H9 (cell line): ENCODE data around the gene PTPRN2. TPM values are rescaled to one million over a fixed set of nuclear protein-coding genes. Genes with fewer than 3 reads are reported as not detected.

Experiments used
- DNase-seq: peaks from one replicate; pipeline ENCODE4 v3.0.0-alpha.2; 2017
- H2AFZ ChIP-seq: one replicate; pipeline ENCODE4 v1.6.1; 2013; ENCODE audit warnings: mild to moderate bottlenecking, low read length, control low read depth, moderate library complexity
- H2AK5ac ChIP-seq: 2 replicates; pipeline ENCODE4 v1.6.1; 2013; ENCODE audit warnings: low read length, control low read depth, mixed read lengths; ENCODE audit not compliant: insufficient read length
- H2BK120ac ChIP-seq: one replicate; pipeline ENCODE4 v1.6.1; 2013; ENCODE audit warnings: low read depth, mild to moderate bottlenecking, low read length, control low read depth, inconsistent platforms; ENCODE audit not compliant: poor library complexity, severe bottlenecking
- H2BK12ac ChIP-seq: 2 replicates; pipeline ENCODE4 v1.6.1; 2013; ENCODE audit warnings: low read length, control low read depth, mixed read lengths, low read depth; ENCODE audit not compliant: insufficient read length
- H2BK15ac ChIP-seq: 2 replicates; pipeline ENCODE4 v1.6.1; 2013; ENCODE audit warnings: low read depth, low read length, control low read depth
- H2BK20ac ChIP-seq: one replicate; pipeline ENCODE4 v1.6.1; 2013; ENCODE audit warnings: low read depth, mild to moderate bottlenecking, low read length, control low read depth, inconsistent platforms; ENCODE audit not compliant: poor library complexity, severe bottlenecking
- H2BK5ac ChIP-seq: 2 replicates; pipeline ENCODE4 v1.6.1; 2013; ENCODE audit warnings: low read length, control low read depth, mixed read lengths; ENCODE audit not compliant: insufficient read length
- H3K14ac ChIP-seq: 2 replicates; pipeline ENCODE4 v1.6.1; 2013; ENCODE audit warnings: low read length, control low read depth; ENCODE audit not compliant: insufficient read depth
- H3K18ac ChIP-seq: 2 replicates; pipeline ENCODE4 v1.6.1; 2013; ENCODE audit warnings: low read depth, mild to moderate bottlenecking, mixed read lengths, low read length, control low read depth; ENCODE audit not compliant: insufficient read length
- H3K23ac ChIP-seq: 2 replicates; pipeline ENCODE4 v1.6.1; 2013; ENCODE audit warnings: low read length, control low read depth, mixed read lengths, low read depth; ENCODE audit not compliant: insufficient read length
- H3K23me2 ChIP-seq: 2 replicates; pipeline ENCODE4 v1.6.1; 2013; ENCODE audit warnings: low read depth, mild to moderate bottlenecking, mixed read lengths, low read length, control low read depth; ENCODE audit not compliant: insufficient read length, poor library complexity, severe bottlenecking
- H3K27ac ChIP-seq: 2 replicates; pipeline ENCODE4 v1.5.1; 2013; ENCODE audit warnings: low read length, control low read depth, mixed read lengths, low read depth; ENCODE audit not compliant: insufficient read length
- H3K27me3 ChIP-seq: 2 replicates; pipeline ENCODE4 v1.6.1; 2013; ENCODE audit warnings: low read length, control low read depth, inconsistent platforms; ENCODE audit not compliant: insufficient read depth
- H3K4ac ChIP-seq: 2 replicates; pipeline ENCODE4 v1.6.1; 2013; ENCODE audit warnings: low read depth, mild to moderate bottlenecking, control low read depth, inconsistent platforms, low read length, moderate library complexity
- H3K4me1 ChIP-seq: 2 replicates; pipeline ENCODE4 v1.6.1; 2013; ENCODE audit warnings: low read length, control low read depth, inconsistent platforms; ENCODE audit not compliant: insufficient read depth
- H3K4me2 ChIP-seq: 2 replicates; pipeline ENCODE4 v1.6.1; 2013; ENCODE audit warnings: low read length, control low read depth, mixed read lengths; ENCODE audit not compliant: insufficient read length, insufficient read depth
- H3K56ac ChIP-seq: 2 replicates; pipeline ENCODE4 v1.6.1; 2013; ENCODE audit warnings: low read depth, mild to moderate bottlenecking, mixed read lengths, low read length, control low read depth; ENCODE audit not compliant: insufficient read length
- H3K79me1 ChIP-seq: 2 replicates; pipeline ENCODE4 v1.6.1; 2013; ENCODE audit warnings: low read depth, mild to moderate bottlenecking, moderate library complexity, low read length, control low read depth, inconsistent platforms; ENCODE audit not compliant: insufficient read depth, poor library complexity, severe bottlenecking
- H3K79me2 ChIP-seq: 2 replicates; pipeline ENCODE4 v1.6.1; 2013; ENCODE audit warnings: low read length, control low read depth, inconsistent platforms; ENCODE audit not compliant: insufficient read depth
- H3K9ac ChIP-seq: 2 replicates; pipeline ENCODE4 v1.6.1; 2013; ENCODE audit warnings: low read length, control low read depth, mixed read lengths; ENCODE audit not compliant: insufficient read length; ENCODE audit errors: extremely low read depth
- H3K9me3 ChIP-seq: one replicate; pipeline ENCODE4 v1.6.1; 2013; ENCODE audit warnings: low read depth, low read length, inconsistent platforms; ENCODE audit not compliant: control insufficient read depth
- H3T11ph ChIP-seq: one replicate; pipeline ENCODE4 v1.6.1; 2013; ENCODE audit warnings: mild to moderate bottlenecking, low read length, control low read depth, inconsistent platforms
- H4K20me1 ChIP-seq: one replicate; pipeline ENCODE4 v1.6.1; 2013; ENCODE audit not compliant: control insufficient read depth, insufficient read length, insufficient read depth
- H4K5ac ChIP-seq: 2 replicates; pipeline ENCODE4 v1.6.1; 2013; ENCODE audit warnings: low read depth, mild to moderate bottlenecking, mixed read lengths, low read length, control low read depth; ENCODE audit not compliant: insufficient read length
- H4K8ac ChIP-seq: replicated peaks from 2 replicates; pipeline ENCODE4 v1.6.1; 2013; ENCODE audit warnings: low read length, control low read depth, mixed read lengths, low read depth; ENCODE audit not compliant: insufficient read length
- H4K91ac ChIP-seq: 2 replicates; pipeline ENCODE4 v1.6.1; 2013; ENCODE audit warnings: low read depth, mild to moderate bottlenecking, moderate library complexity, mixed read lengths, low read length, control low read depth; ENCODE audit not compliant: insufficient read length
- H3K27ac Mint-ChIP-seq, 3 experiments: 2 replicates in 2 of 3; 3 replicates in 1 of 3; pipeline ENCODE4 v1.8.0; 2020 to 2021; ENCODE audit warnings: mixed read lengths in 3 of 3, mild to moderate bottlenecking in 1 of 3, moderate library complexity in 1 of 3
- H3K27me3 Mint-ChIP-seq: 2 replicates; pipeline ENCODE4 v1.8.0; 2021; ENCODE audit warnings: low read depth, mild to moderate bottlenecking, moderate library complexity, mixed read lengths
- H3K36me3 Mint-ChIP-seq, 3 experiments: 2 replicates in 2 of 3; 3 replicates in 1 of 3; pipeline ENCODE4 v1.8.0; 2020 to 2021; ENCODE audit warnings: low read depth in 3 of 3, mixed read lengths in 3 of 3; ENCODE audit not compliant: insufficient read depth in 1 of 3
- H3K4me1 Mint-ChIP-seq, 2 experiments: 2 replicates each; pipeline ENCODE4 v1.8.0; 2020; ENCODE audit warnings: mixed read lengths in 2 of 2
- H3K4me3 Mint-ChIP-seq, 2 experiments: 2 replicates in 1 of 2; 3 replicates in 1 of 2; pipeline ENCODE4 v1.8.0; 2020 to 2021; ENCODE audit warnings: mild to moderate bottlenecking in 2 of 2, mixed read lengths in 2 of 2, moderate library complexity in 1 of 2
- H3K9me3 Mint-ChIP-seq, 2 experiments: 2 replicates in 1 of 2; 3 replicates in 1 of 2; pipeline ENCODE4 v1.8.0; 2020; ENCODE audit warnings: mild to moderate bottlenecking in 2 of 2, mixed read lengths in 2 of 2, moderate library complexity in 1 of 2
- WGBS: extraction: QIAGEN DNeasy Blood & Tissue Kit; methylation state at CpG from one replicate; pipeline ENCODE4 v1.1.7; 2013; ENCODE audit warnings: missing lambda C conversion rate, low lambda C conversion rate, mixed read lengths; ENCODE audit not compliant: insufficient read length; ENCODE audit errors: extremely low coverage; 5-methylcytosine and 5-hydroxymethylcytosine counted together
- total RNA-seq: library from RNA; stranded (reverse); gene quantifications from 2 replicates; pipeline ENCODE4 v1.2.1, GENCODE V29; 2021
- TF ChIP-seq, protein P1 (sequence below): fragments of 200-600 bp; sonication (generic); conservative IDR thresholded peaks from 3 replicates; pipeline ENCODE4 v1.8.0; 2021; ENCODE audit warnings: antibody characterized with exemption, mild to moderate bottlenecking

PTPRN2 gene
- total RNA-seq, 1 experiment from 2014 or later, result 5.2 TPM

DNA sequence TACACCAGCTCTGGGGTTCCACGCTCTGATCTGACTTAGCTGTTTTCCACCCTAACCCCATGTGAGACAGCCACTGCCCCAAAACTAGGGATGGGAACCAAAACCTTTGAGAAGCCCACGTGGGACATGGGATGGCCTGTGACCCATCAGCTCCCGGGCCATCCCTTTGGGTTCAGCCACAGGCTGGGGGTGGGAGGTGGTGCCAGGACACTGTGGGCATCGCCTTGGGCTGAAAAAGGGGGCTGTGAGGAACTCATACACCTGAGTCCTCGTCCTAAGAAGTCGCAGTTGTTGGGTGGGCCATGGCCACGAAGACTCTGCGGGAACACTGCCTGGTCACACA, 871.7 kb downstream of the PTPRN2 start:
- H3K18ac ChIP-seq, result no peak overlapping the region
- H4K91ac ChIP-seq, result no peak overlapping the region
- no peak overlapping the region for H2BK5ac ChIP-seq
- no peaks in the 10 kb centered on the region for H3K79me2 ChIP-seq
- H3K4me2 ChIP-seq, result no peak overlapping the region
- H3K4me3 Mint-ChIP-seq, result no peak overlapping the region
- H3T11ph ChIP-seq, result no peak overlapping the region
- H3K56ac ChIP-seq, result no peak overlapping the region
- H3K4me1 Mint-ChIP-seq, result peaks cover 0 to 11% of the 10 kb centered on the region in 2 experiments; a peak in 2 of 4 replicates
- no peak overlapping the region for H3K27ac Mint-ChIP-seq
- H2BK20ac ChIP-seq, result no peak overlapping the region
- no peak overlapping the region for H3K23ac ChIP-seq
- peaks cover 45% of the 10 kb centered on the region for H3K27me3 Mint-ChIP-seq
- H3K9ac ChIP-seq, result no peak overlapping the region
- H3K27ac ChIP-seq, result no peak overlapping the region
- no peak overlapping the region for H3K14ac ChIP-seq
- WGBS, result no CpG with 5 or more reads among the region's 8 CpGs
- TF ChIP-seq, protein P1, sequence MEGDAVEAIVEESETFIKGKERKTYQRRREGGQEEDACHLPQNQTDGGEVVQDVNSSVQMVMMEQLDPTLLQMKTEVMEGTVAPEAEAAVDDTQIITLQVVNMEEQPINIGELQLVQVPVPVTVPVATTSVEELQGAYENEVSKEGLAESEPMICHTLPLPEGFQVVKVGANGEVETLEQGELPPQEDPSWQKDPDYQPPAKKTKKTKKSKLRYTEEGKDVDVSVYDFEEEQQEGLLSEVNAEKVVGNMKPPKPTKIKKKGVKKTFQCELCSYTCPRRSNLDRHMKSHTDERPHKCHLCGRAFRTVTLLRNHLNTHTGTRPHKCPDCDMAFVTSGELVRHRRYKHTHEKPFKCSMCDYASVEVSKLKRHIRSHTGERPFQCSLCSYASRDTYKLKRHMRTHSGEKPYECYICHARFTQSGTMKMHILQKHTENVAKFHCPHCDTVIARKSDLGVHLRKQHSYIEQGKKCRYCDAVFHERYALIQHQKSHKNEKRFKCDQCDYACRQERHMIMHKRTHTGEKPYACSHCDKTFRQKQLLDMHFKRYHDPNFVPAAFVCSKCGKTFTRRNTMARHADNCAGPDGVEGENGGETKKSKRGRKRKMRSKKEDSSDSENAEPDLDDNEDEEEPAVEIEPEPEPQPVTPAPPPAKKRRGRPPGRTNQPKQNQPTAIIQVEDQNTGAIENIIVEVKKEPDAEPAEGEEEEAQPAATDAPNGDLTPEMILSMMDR, result no peak
- H2BK120ac ChIP-seq, result no peak overlapping the region
- H4K20me1 ChIP-seq, result no peaks in the 10 kb centered on the region
- no peak for DNase-seq
- no peaks in the 10 kb centered on the region for H3K9me3 ChIP-seq
- no peak overlapping the region for H4K8ac ChIP-seq
- no peaks in the 10 kb centered on the region for H3K36me3 Mint-ChIP-seq
- no peaks in the 10 kb centered on the region for H3K4me1 ChIP-seq
- H4K5ac ChIP-seq, result no peak overlapping the region
- H3K4ac ChIP-seq, result no peak overlapping the region
- no peaks in the 10 kb centered on the region for H3K23me2 ChIP-seq
- H2BK15ac ChIP-seq, result no peak overlapping the region
- H2AK5ac ChIP-seq, result no peak overlapping the region
- no peaks in the 10 kb centered on the region for H3K27me3 ChIP-seq
- no peak overlapping the region for H2BK12ac ChIP-seq
- no peaks in the 10 kb centered on the region for H3K79me1 ChIP-seq
- no peak overlapping the region for H2AFZ ChIP-seq
- H3K9me3 Mint-ChIP-seq, result peaks cover 0 to 2% of the 10 kb centered on the region in 2 experiments; a peak in 2 of 5 replicates
